Gastrocnemius medialis (tissue), 4 donors: ENCODE results near the gene SKP1.

ENCODE experiments used
- POLR2A ChIP-seq, 2 donors: fragments of 450-650 bp; IDR thresholded peaks; one replicate each; pipeline ENCODE4 v1.6.1; 2017; ENCODE audit warnings: antibody characterized with exemption in 2 of 2, mild to moderate bottlenecking in 2 of 2, moderate library complexity in 2 of 2
- TF ChIP-seq, protein P1 (sequence below), 5 experiments: fragments of 450-650 bp in 3 of 5; fragments of 200-600 bp in 2 of 5; sonication (generic) in 2 of 5; IDR thresholded peaks in 4 of 5; conservative IDR thresholded peaks in 1 of 5; 1 replicate in 4 of 5; 2 replicates in 1 of 5; pipeline ENCODE4 v1.5.1; 2016 to 2019; ENCODE audit warnings: antibody characterized with exemption in 5 of 5, mild to moderate bottlenecking in 3 of 5, moderate library complexity in 3 of 5

DNA sequence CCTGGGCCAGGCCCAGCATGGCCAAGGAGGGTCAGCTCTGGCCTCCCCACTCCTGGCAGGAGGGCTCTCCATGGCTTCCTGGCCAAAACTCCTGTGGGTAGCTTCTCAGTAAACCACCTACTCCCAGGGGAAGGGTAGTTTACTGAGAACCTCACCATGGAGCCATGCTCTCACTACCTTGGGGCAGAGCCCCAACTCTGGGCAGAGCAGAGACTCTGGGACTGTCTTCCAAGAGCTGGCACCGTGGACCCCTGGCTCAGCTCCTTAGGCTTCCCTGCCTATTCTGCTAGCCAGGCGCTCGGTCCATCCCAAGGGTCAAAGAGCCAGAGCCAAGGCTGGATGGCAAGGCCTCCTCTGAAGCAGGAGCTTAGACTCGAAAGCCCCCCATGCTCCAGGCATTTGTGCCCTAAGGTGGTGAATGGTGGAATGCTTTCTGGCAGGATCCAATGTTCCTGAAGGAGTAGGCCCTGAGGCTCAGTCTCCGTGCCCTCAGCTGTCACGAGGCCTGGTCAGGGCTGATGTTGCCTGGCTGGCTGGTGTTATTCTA, 42.7 kb downstream of the SKP1 start:
- TF ChIP-seq, protein P1, sequence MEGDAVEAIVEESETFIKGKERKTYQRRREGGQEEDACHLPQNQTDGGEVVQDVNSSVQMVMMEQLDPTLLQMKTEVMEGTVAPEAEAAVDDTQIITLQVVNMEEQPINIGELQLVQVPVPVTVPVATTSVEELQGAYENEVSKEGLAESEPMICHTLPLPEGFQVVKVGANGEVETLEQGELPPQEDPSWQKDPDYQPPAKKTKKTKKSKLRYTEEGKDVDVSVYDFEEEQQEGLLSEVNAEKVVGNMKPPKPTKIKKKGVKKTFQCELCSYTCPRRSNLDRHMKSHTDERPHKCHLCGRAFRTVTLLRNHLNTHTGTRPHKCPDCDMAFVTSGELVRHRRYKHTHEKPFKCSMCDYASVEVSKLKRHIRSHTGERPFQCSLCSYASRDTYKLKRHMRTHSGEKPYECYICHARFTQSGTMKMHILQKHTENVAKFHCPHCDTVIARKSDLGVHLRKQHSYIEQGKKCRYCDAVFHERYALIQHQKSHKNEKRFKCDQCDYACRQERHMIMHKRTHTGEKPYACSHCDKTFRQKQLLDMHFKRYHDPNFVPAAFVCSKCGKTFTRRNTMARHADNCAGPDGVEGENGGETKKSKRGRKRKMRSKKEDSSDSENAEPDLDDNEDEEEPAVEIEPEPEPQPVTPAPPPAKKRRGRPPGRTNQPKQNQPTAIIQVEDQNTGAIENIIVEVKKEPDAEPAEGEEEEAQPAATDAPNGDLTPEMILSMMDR (IDR thresholded peaks at IDR 0.05 in 4 of 5, conservative IDR thresholded peaks at IDR 0.05 in 1 of 5), result no peak
- no peak for TF ChIP-seq POLR2A (IDR thresholded peaks at IDR 0.05)
